H9 (cell line): ENCODE measurements around the gene CCDC70. TPM values are rescaled to one million over a fixed set of nuclear protein-coding genes. Genes with fewer than 3 reads are reported as not detected.

Experiments used
- DNase-seq: peaks from one replicate; pipeline ENCODE4 v3.0.0-alpha.2; 2017
- H2AFZ ChIP-seq: one replicate; pipeline ENCODE4 v1.6.1; 2013; ENCODE audit warnings: mild to moderate bottlenecking, low read length, control low read depth, moderate library complexity
- H2AK5ac ChIP-seq: 2 replicates; pipeline ENCODE4 v1.6.1; 2013; ENCODE audit warnings: low read length, control low read depth, mixed read lengths; ENCODE audit not compliant: insufficient read length
- H2BK120ac ChIP-seq: one replicate; pipeline ENCODE4 v1.6.1; 2013; ENCODE audit warnings: low read depth, mild to moderate bottlenecking, low read length, control low read depth, inconsistent platforms; ENCODE audit not compliant: poor library complexity, severe bottlenecking
- H2BK12ac ChIP-seq: 2 replicates; pipeline ENCODE4 v1.6.1; 2013; ENCODE audit warnings: low read length, control low read depth, mixed read lengths, low read depth; ENCODE audit not compliant: insufficient read length
- H2BK15ac ChIP-seq: 2 replicates; pipeline ENCODE4 v1.6.1; 2013; ENCODE audit warnings: low read depth, low read length, control low read depth
- H2BK20ac ChIP-seq: one replicate; pipeline ENCODE4 v1.6.1; 2013; ENCODE audit warnings: low read depth, mild to moderate bottlenecking, low read length, control low read depth, inconsistent platforms; ENCODE audit not compliant: poor library complexity, severe bottlenecking
- H2BK5ac ChIP-seq: 2 replicates; pipeline ENCODE4 v1.6.1; 2013; ENCODE audit warnings: low read length, control low read depth, mixed read lengths; ENCODE audit not compliant: insufficient read length
- H3K14ac ChIP-seq: 2 replicates; pipeline ENCODE4 v1.6.1; 2013; ENCODE audit warnings: low read length, control low read depth; ENCODE audit not compliant: insufficient read depth
- H3K18ac ChIP-seq: 2 replicates; pipeline ENCODE4 v1.6.1; 2013; ENCODE audit warnings: low read depth, mild to moderate bottlenecking, mixed read lengths, low read length, control low read depth; ENCODE audit not compliant: insufficient read length
- H3K23ac ChIP-seq: 2 replicates; pipeline ENCODE4 v1.6.1; 2013; ENCODE audit warnings: low read length, control low read depth, mixed read lengths, low read depth; ENCODE audit not compliant: insufficient read length
- H3K23me2 ChIP-seq: 2 replicates; pipeline ENCODE4 v1.6.1; 2013; ENCODE audit warnings: low read depth, mild to moderate bottlenecking, mixed read lengths, low read length, control low read depth; ENCODE audit not compliant: insufficient read length, poor library complexity, severe bottlenecking
- H3K27ac ChIP-seq: 2 replicates; pipeline ENCODE4 v1.5.1; 2013; ENCODE audit warnings: low read length, control low read depth, mixed read lengths, low read depth; ENCODE audit not compliant: insufficient read length
- H3K27me3 ChIP-seq: 2 replicates; pipeline ENCODE4 v1.6.1; 2013; ENCODE audit warnings: low read length, control low read depth, inconsistent platforms; ENCODE audit not compliant: insufficient read depth
- H3K4ac ChIP-seq: 2 replicates; pipeline ENCODE4 v1.6.1; 2013; ENCODE audit warnings: low read depth, mild to moderate bottlenecking, control low read depth, inconsistent platforms, low read length, moderate library complexity
- H3K4me1 ChIP-seq: 2 replicates; pipeline ENCODE4 v1.6.1; 2013; ENCODE audit warnings: low read length, control low read depth, inconsistent platforms; ENCODE audit not compliant: insufficient read depth
- H3K4me2 ChIP-seq: 2 replicates; pipeline ENCODE4 v1.6.1; 2013; ENCODE audit warnings: low read length, control low read depth, mixed read lengths; ENCODE audit not compliant: insufficient read length, insufficient read depth
- H3K56ac ChIP-seq: 2 replicates; pipeline ENCODE4 v1.6.1; 2013; ENCODE audit warnings: low read depth, mild to moderate bottlenecking, mixed read lengths, low read length, control low read depth; ENCODE audit not compliant: insufficient read length
- H3K79me1 ChIP-seq: 2 replicates; pipeline ENCODE4 v1.6.1; 2013; ENCODE audit warnings: low read depth, mild to moderate bottlenecking, moderate library complexity, low read length, control low read depth, inconsistent platforms; ENCODE audit not compliant: insufficient read depth, poor library complexity, severe bottlenecking
- H3K79me2 ChIP-seq: 2 replicates; pipeline ENCODE4 v1.6.1; 2013; ENCODE audit warnings: low read length, control low read depth, inconsistent platforms; ENCODE audit not compliant: insufficient read depth
- H3K9ac ChIP-seq: 2 replicates; pipeline ENCODE4 v1.6.1; 2013; ENCODE audit warnings: low read length, control low read depth, mixed read lengths; ENCODE audit not compliant: insufficient read length; ENCODE audit errors: extremely low read depth
- H3K9me3 ChIP-seq: one replicate; pipeline ENCODE4 v1.6.1; 2013; ENCODE audit warnings: low read depth, low read length, inconsistent platforms; ENCODE audit not compliant: control insufficient read depth
- H3T11ph ChIP-seq: one replicate; pipeline ENCODE4 v1.6.1; 2013; ENCODE audit warnings: mild to moderate bottlenecking, low read length, control low read depth, inconsistent platforms
- H4K20me1 ChIP-seq: one replicate; pipeline ENCODE4 v1.6.1; 2013; ENCODE audit not compliant: control insufficient read depth, insufficient read length, insufficient read depth
- H4K5ac ChIP-seq: 2 replicates; pipeline ENCODE4 v1.6.1; 2013; ENCODE audit warnings: low read depth, mild to moderate bottlenecking, mixed read lengths, low read length, control low read depth; ENCODE audit not compliant: insufficient read length
- H4K8ac ChIP-seq: replicated peaks from 2 replicates; pipeline ENCODE4 v1.6.1; 2013; ENCODE audit warnings: low read length, control low read depth, mixed read lengths, low read depth; ENCODE audit not compliant: insufficient read length
- H4K91ac ChIP-seq: 2 replicates; pipeline ENCODE4 v1.6.1; 2013; ENCODE audit warnings: low read depth, mild to moderate bottlenecking, moderate library complexity, mixed read lengths, low read length, control low read depth; ENCODE audit not compliant: insufficient read length
- H3K27ac Mint-ChIP-seq, 3 experiments: 2 replicates in 2 of 3; 3 replicates in 1 of 3; pipeline ENCODE4 v1.8.0; 2020 to 2021; ENCODE audit warnings: mixed read lengths in 3 of 3, mild to moderate bottlenecking in 1 of 3, moderate library complexity in 1 of 3
- H3K27me3 Mint-ChIP-seq: 2 replicates; pipeline ENCODE4 v1.8.0; 2021; ENCODE audit warnings: low read depth, mild to moderate bottlenecking, moderate library complexity, mixed read lengths
- H3K36me3 Mint-ChIP-seq, 3 experiments: 2 replicates in 2 of 3; 3 replicates in 1 of 3; pipeline ENCODE4 v1.8.0; 2020 to 2021; ENCODE audit warnings: low read depth in 3 of 3, mixed read lengths in 3 of 3; ENCODE audit not compliant: insufficient read depth in 1 of 3
- H3K4me1 Mint-ChIP-seq, 2 experiments: 2 replicates each; pipeline ENCODE4 v1.8.0; 2020; ENCODE audit warnings: mixed read lengths in 2 of 2
- H3K4me3 Mint-ChIP-seq, 2 experiments: 2 replicates in 1 of 2; 3 replicates in 1 of 2; pipeline ENCODE4 v1.8.0; 2020 to 2021; ENCODE audit warnings: mild to moderate bottlenecking in 2 of 2, mixed read lengths in 2 of 2, moderate library complexity in 1 of 2
- H3K9me3 Mint-ChIP-seq, 2 experiments: 2 replicates in 1 of 2; 3 replicates in 1 of 2; pipeline ENCODE4 v1.8.0; 2020; ENCODE audit warnings: mild to moderate bottlenecking in 2 of 2, mixed read lengths in 2 of 2, moderate library complexity in 1 of 2
- CTCF ChIP-seq: fragments of 200-600 bp; sonication (generic); conservative IDR thresholded peaks from 3 replicates; pipeline ENCODE4 v1.8.0; 2021; ENCODE audit warnings: antibody characterized with exemption, mild to moderate bottlenecking
- WGBS: extraction: QIAGEN DNeasy Blood & Tissue Kit; methylation state at CpG from one replicate; pipeline ENCODE4 v1.1.7; 2013; ENCODE audit warnings: missing lambda C conversion rate, low lambda C conversion rate, mixed read lengths; ENCODE audit not compliant: insufficient read length; ENCODE audit errors: extremely low coverage; 5-methylcytosine and 5-hydroxymethylcytosine counted together
- total RNA-seq: library from RNA; stranded (reverse); gene quantifications from 2 replicates; pipeline ENCODE4 v1.2.1, GENCODE V29; 2021

Gene CCDC70
- total RNA-seq, 1 experiment from 2014 or later = not detected

- Mint-ChIP-seq H3K27ac (no peak overlapping the region), H3K4me1 (peaks cover 13 to 17% of the 10 kb centered on the region in 2 experiments), H3K27me3 (peaks cover 2% of the 10 kb centered on the region), H3K36me3 (no peaks in the 10 kb centered on the region), H3K4me3 (no peak overlapping the region; a peak in 1 of 5 replicates), H3K9me3 (no peaks in the 10 kb centered on the region)
- no peak overlapping the region for H4K8ac ChIP-seq
- no peak overlapping the region for H4K5ac ChIP-seq
- no peak overlapping the region for H3K56ac ChIP-seq
- H3K4ac ChIP-seq = no peak overlapping the region
- no peak overlapping the region for H2AK5ac ChIP-seq
- H3K27ac ChIP-seq = no peak overlapping the region
- no peak for DNase-seq
- no peaks in the 10 kb centered on the region for H3K9me3 ChIP-seq
- H3K27me3 ChIP-seq = peaks cover 2% of the 10 kb centered on the region; the same call in 1 of the 2 replicates
- no peaks in the 10 kb centered on the region for H3K79me1 ChIP-seq
- no peak overlapping the region for H3K23ac ChIP-seq
- no CpG with 5 or more reads among the region's 2 CpGs for WGBS
- H2BK12ac ChIP-seq = no peak overlapping the region
- no peaks in the 10 kb centered on the region for H3K79me2 ChIP-seq
- no peaks in the 10 kb centered on the region for H3K23me2 ChIP-seq
- TF ChIP-seq CTCF = no peak
- no peak overlapping the region for H2BK5ac ChIP-seq
- H2BK20ac ChIP-seq = no peak overlapping the region
- H3K4me1 ChIP-seq = no peaks in the 10 kb centered on the region
- no peak overlapping the region for H3K18ac ChIP-seq
- no peak overlapping the region for H4K91ac ChIP-seq
- no peak overlapping the region for H2BK15ac ChIP-seq
- no peak overlapping the region for H3K4me2 ChIP-seq
- no peak overlapping the region for H3K9ac ChIP-seq
- H2AFZ ChIP-seq = no peak overlapping the region
- no peak overlapping the region for H3K14ac ChIP-seq
- no peak overlapping the region for H2BK120ac ChIP-seq
- no peak overlapping the region for H3T11ph ChIP-seq
- H4K20me1 ChIP-seq = no peaks in the 10 kb centered on the region
Measured at GRCh38 chr13:51825165-51825592, 36.6 kb upstream of the CCDC70 start.
